H9 (cell line): Measurements from ENCODE around the gene SNTG2. TPM values are rescaled to one million over a fixed set of nuclear protein-coding genes. Genes with fewer than 3 reads are reported as not detected.

Experiments used
- DNase-seq: peaks from one replicate; pipeline ENCODE4 v3.0.0-alpha.2; 2017
- H2AFZ ChIP-seq: one replicate; pipeline ENCODE4 v1.6.1; 2013; ENCODE audit warnings: mild to moderate bottlenecking, low read length, control low read depth, moderate library complexity
- H2AK5ac ChIP-seq: 2 replicates; pipeline ENCODE4 v1.6.1; 2013; ENCODE audit warnings: low read length, control low read depth, mixed read lengths; ENCODE audit not compliant: insufficient read length
- H2BK120ac ChIP-seq: one replicate; pipeline ENCODE4 v1.6.1; 2013; ENCODE audit warnings: low read depth, mild to moderate bottlenecking, low read length, control low read depth, inconsistent platforms; ENCODE audit not compliant: poor library complexity, severe bottlenecking
- H2BK12ac ChIP-seq: 2 replicates; pipeline ENCODE4 v1.6.1; 2013; ENCODE audit warnings: low read length, control low read depth, mixed read lengths, low read depth; ENCODE audit not compliant: insufficient read length
- H2BK15ac ChIP-seq: 2 replicates; pipeline ENCODE4 v1.6.1; 2013; ENCODE audit warnings: low read depth, low read length, control low read depth
- H2BK20ac ChIP-seq: one replicate; pipeline ENCODE4 v1.6.1; 2013; ENCODE audit warnings: low read depth, mild to moderate bottlenecking, low read length, control low read depth, inconsistent platforms; ENCODE audit not compliant: poor library complexity, severe bottlenecking
- H2BK5ac ChIP-seq: 2 replicates; pipeline ENCODE4 v1.6.1; 2013; ENCODE audit warnings: low read length, control low read depth, mixed read lengths; ENCODE audit not compliant: insufficient read length
- H3K14ac ChIP-seq: 2 replicates; pipeline ENCODE4 v1.6.1; 2013; ENCODE audit warnings: low read length, control low read depth; ENCODE audit not compliant: insufficient read depth
- H3K18ac ChIP-seq: 2 replicates; pipeline ENCODE4 v1.6.1; 2013; ENCODE audit warnings: low read depth, mild to moderate bottlenecking, mixed read lengths, low read length, control low read depth; ENCODE audit not compliant: insufficient read length
- H3K23ac ChIP-seq: 2 replicates; pipeline ENCODE4 v1.6.1; 2013; ENCODE audit warnings: low read length, control low read depth, mixed read lengths, low read depth; ENCODE audit not compliant: insufficient read length
- H3K23me2 ChIP-seq: 2 replicates; pipeline ENCODE4 v1.6.1; 2013; ENCODE audit warnings: low read depth, mild to moderate bottlenecking, mixed read lengths, low read length, control low read depth; ENCODE audit not compliant: insufficient read length, poor library complexity, severe bottlenecking
- H3K27ac ChIP-seq: 2 replicates; pipeline ENCODE4 v1.5.1; 2013; ENCODE audit warnings: low read length, control low read depth, mixed read lengths, low read depth; ENCODE audit not compliant: insufficient read length
- H3K27me3 ChIP-seq: 2 replicates; pipeline ENCODE4 v1.6.1; 2013; ENCODE audit warnings: low read length, control low read depth, inconsistent platforms; ENCODE audit not compliant: insufficient read depth
- H3K4ac ChIP-seq: 2 replicates; pipeline ENCODE4 v1.6.1; 2013; ENCODE audit warnings: low read depth, mild to moderate bottlenecking, control low read depth, inconsistent platforms, low read length, moderate library complexity
- H3K4me1 ChIP-seq: 2 replicates; pipeline ENCODE4 v1.6.1; 2013; ENCODE audit warnings: low read length, control low read depth, inconsistent platforms; ENCODE audit not compliant: insufficient read depth
- H3K4me2 ChIP-seq: 2 replicates; pipeline ENCODE4 v1.6.1; 2013; ENCODE audit warnings: low read length, control low read depth, mixed read lengths; ENCODE audit not compliant: insufficient read length, insufficient read depth
- H3K56ac ChIP-seq: 2 replicates; pipeline ENCODE4 v1.6.1; 2013; ENCODE audit warnings: low read depth, mild to moderate bottlenecking, mixed read lengths, low read length, control low read depth; ENCODE audit not compliant: insufficient read length
- H3K79me1 ChIP-seq: 2 replicates; pipeline ENCODE4 v1.6.1; 2013; ENCODE audit warnings: low read depth, mild to moderate bottlenecking, moderate library complexity, low read length, control low read depth, inconsistent platforms; ENCODE audit not compliant: insufficient read depth, poor library complexity, severe bottlenecking
- H3K79me2 ChIP-seq: 2 replicates; pipeline ENCODE4 v1.6.1; 2013; ENCODE audit warnings: low read length, control low read depth, inconsistent platforms; ENCODE audit not compliant: insufficient read depth
- H3K9ac ChIP-seq: 2 replicates; pipeline ENCODE4 v1.6.1; 2013; ENCODE audit warnings: low read length, control low read depth, mixed read lengths; ENCODE audit not compliant: insufficient read length; ENCODE audit errors: extremely low read depth
- H3K9me3 ChIP-seq: one replicate; pipeline ENCODE4 v1.6.1; 2013; ENCODE audit warnings: low read depth, low read length, inconsistent platforms; ENCODE audit not compliant: control insufficient read depth
- H3T11ph ChIP-seq: one replicate; pipeline ENCODE4 v1.6.1; 2013; ENCODE audit warnings: mild to moderate bottlenecking, low read length, control low read depth, inconsistent platforms
- H4K20me1 ChIP-seq: one replicate; pipeline ENCODE4 v1.6.1; 2013; ENCODE audit not compliant: control insufficient read depth, insufficient read length, insufficient read depth
- H4K5ac ChIP-seq: 2 replicates; pipeline ENCODE4 v1.6.1; 2013; ENCODE audit warnings: low read depth, mild to moderate bottlenecking, mixed read lengths, low read length, control low read depth; ENCODE audit not compliant: insufficient read length
- H4K8ac ChIP-seq: replicated peaks from 2 replicates; pipeline ENCODE4 v1.6.1; 2013; ENCODE audit warnings: low read length, control low read depth, mixed read lengths, low read depth; ENCODE audit not compliant: insufficient read length
- H4K91ac ChIP-seq: 2 replicates; pipeline ENCODE4 v1.6.1; 2013; ENCODE audit warnings: low read depth, mild to moderate bottlenecking, moderate library complexity, mixed read lengths, low read length, control low read depth; ENCODE audit not compliant: insufficient read length
- H3K27ac Mint-ChIP-seq, 3 experiments: 2 replicates in 2 of 3; 3 replicates in 1 of 3; pipeline ENCODE4 v1.8.0; 2020 to 2021; ENCODE audit warnings: mixed read lengths in 3 of 3, mild to moderate bottlenecking in 1 of 3, moderate library complexity in 1 of 3
- H3K27me3 Mint-ChIP-seq: 2 replicates; pipeline ENCODE4 v1.8.0; 2021; ENCODE audit warnings: low read depth, mild to moderate bottlenecking, moderate library complexity, mixed read lengths
- H3K36me3 Mint-ChIP-seq, 3 experiments: 2 replicates in 2 of 3; 3 replicates in 1 of 3; pipeline ENCODE4 v1.8.0; 2020 to 2021; ENCODE audit warnings: low read depth in 3 of 3, mixed read lengths in 3 of 3; ENCODE audit not compliant: insufficient read depth in 1 of 3
- H3K4me1 Mint-ChIP-seq, 2 experiments: 2 replicates each; pipeline ENCODE4 v1.8.0; 2020; ENCODE audit warnings: mixed read lengths in 2 of 2
- H3K4me3 Mint-ChIP-seq, 2 experiments: 2 replicates in 1 of 2; 3 replicates in 1 of 2; pipeline ENCODE4 v1.8.0; 2020 to 2021; ENCODE audit warnings: mild to moderate bottlenecking in 2 of 2, mixed read lengths in 2 of 2, moderate library complexity in 1 of 2
- H3K9me3 Mint-ChIP-seq, 2 experiments: 2 replicates in 1 of 2; 3 replicates in 1 of 2; pipeline ENCODE4 v1.8.0; 2020; ENCODE audit warnings: mild to moderate bottlenecking in 2 of 2, mixed read lengths in 2 of 2, moderate library complexity in 1 of 2
- CTCF ChIP-seq: fragments of 200-600 bp; sonication (generic); conservative IDR thresholded peaks from 3 replicates; pipeline ENCODE4 v1.8.0; 2021; ENCODE audit warnings: antibody characterized with exemption, mild to moderate bottlenecking
- WGBS: extraction: QIAGEN DNeasy Blood & Tissue Kit; methylation state at CpG from one replicate; pipeline ENCODE4 v1.1.7; 2013; ENCODE audit warnings: missing lambda C conversion rate, low lambda C conversion rate, mixed read lengths; ENCODE audit not compliant: insufficient read length; ENCODE audit errors: extremely low coverage; 5-methylcytosine and 5-hydroxymethylcytosine counted together
- total RNA-seq: library from RNA; stranded (reverse); gene quantifications from 2 replicates; pipeline ENCODE4 v1.2.1, GENCODE V29; 2021

SNTG2 gene
- total RNA-seq, 1 experiment from 2014 or later = 13.2 TPM

GRCh38 chr2:1278861-1279260, 328.2 kb downstream of the SNTG2 start:
- Histone ChIP-seq H3K79me2 (no peaks in the 10 kb centered on the region), H4K5ac (no peak overlapping the region), H3K4me1 (no peaks in the 10 kb centered on the region; the same call in 1 of the 2 replicates), H3K18ac (no peak overlapping the region), H4K91ac (no peak overlapping the region), H3K27ac (no peak overlapping the region), H2BK120ac (no peak overlapping the region), H3K56ac (no peak overlapping the region), H2BK15ac (no peak overlapping the region), H3K14ac (no peak overlapping the region), H2BK5ac (no peak overlapping the region), H2AK5ac (no peak overlapping the region), H4K20me1 (no peaks in the 10 kb centered on the region), H3K9me3 (peaks cover 13% of the 10 kb centered on the region), H3K4me2 (no peak overlapping the region), H2BK20ac (no peak overlapping the region), H2AFZ (no peak overlapping the region), H3K23me2 (no peaks in the 10 kb centered on the region), H3K27me3 (no peaks in the 10 kb centered on the region), H3K23ac (no peak overlapping the region), H2BK12ac (no peak overlapping the region), H3T11ph (no peak overlapping the region), H3K4ac (no peak overlapping the region), H3K9ac (no peak overlapping the region), H3K79me1 (no peaks in the 10 kb centered on the region), H4K8ac (no peak overlapping the region)
- no CpG with 5 or more reads among the region's 27 CpGs for WGBS
- H3K4me1 Mint-ChIP-seq = peaks cover 8 to 12% of the 10 kb centered on the region in 2 experiments
- H3K27ac Mint-ChIP-seq = no peak overlapping the region
- peaks cover 6 to 12% (median 11%) of the 10 kb centered on the region in 3 experiments; a peak in 6 of 7 replicates for H3K36me3 Mint-ChIP-seq
- TF ChIP-seq CTCF = no peak
- no peak for DNase-seq
- H3K4me3 Mint-ChIP-seq = no peak overlapping the region
- H3K9me3 Mint-ChIP-seq = peaks cover 17 to 21% of the 10 kb centered on the region in 2 experiments; a peak in 3 of 5 replicates
- H3K27me3 Mint-ChIP-seq = peaks cover 7% of the 10 kb centered on the region
